Loucy (cell line): Measurements from ENCODE around the gene ORC6.

Source experiments
- CTCF ChIP-seq: fragments of 200-600 bp; sonication (generic); conservative IDR thresholded peaks from 2 replicates; pipeline ENCODE4 v1.5.1; 2014; ENCODE audit warnings: mild to moderate bottlenecking, antibody characterized with exemption, low read length
- EZH2phosphoT487 ChIP-seq: fragments of 200-600 bp; IDR thresholded peaks from 2 replicates; pipeline ENCODE4 v1.6.1; 2018; ENCODE audit warnings: antibody characterized with exemption, mild to moderate bottlenecking, moderate library complexity, borderline replicate concordance

GRCh38 chr16:46721885-46722284, 32.4 kb downstream of the ORC6 start:
- TF ChIP-seq CTCF = no peak
- no peak for TF ChIP-seq EZH2phosphoT487
